ENCODE measurements around the gene AURKA.

Gene AURKA

DNA sequence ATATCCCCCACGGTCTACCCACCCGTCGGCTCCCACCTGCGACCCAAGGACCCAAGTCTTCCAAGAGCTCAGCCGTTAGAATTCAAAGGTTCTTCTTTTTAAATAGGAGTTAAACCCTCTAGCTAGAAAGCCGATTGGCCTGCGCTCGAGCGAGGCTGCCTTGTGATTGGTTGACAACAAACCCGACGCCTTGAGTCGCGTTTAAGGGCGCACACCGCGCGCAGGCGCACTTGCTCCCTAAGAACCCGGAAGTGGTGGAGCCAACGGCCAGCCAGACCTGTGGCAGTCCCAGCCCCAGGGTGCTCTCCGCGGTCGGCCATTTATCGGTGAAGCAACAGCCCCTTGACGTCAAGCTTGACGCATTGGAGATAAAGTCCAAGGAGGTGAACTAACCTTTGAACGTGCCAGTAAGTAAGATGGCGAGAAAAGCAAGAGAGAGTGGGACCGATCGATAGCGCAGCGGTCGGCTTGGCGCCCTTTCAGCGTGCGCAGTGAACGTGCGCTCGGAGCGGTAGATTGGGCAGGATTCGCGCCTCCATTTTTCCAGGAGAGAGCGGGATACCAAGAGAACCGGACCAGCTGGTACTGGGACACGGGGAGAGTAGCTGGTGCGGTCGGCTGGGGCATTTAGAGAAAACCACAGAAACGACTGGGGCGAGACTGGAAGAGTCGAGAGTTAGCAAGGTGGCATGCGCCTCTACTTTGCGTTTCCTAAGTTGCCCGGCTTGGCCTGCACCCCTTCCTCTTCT, at the start of gene AURKA, which contains the start of gene CSTF1:
Gene AURKA (minus strand): TSS at position 84 of the 749 bp plus-strand sequence. CDS start 4,018 bp downstream, outside the sequence.
Gene CSTF1 (plus strand): TSS at position 514 of the 749 bp plus-strand sequence. CDS start 2,908 bp downstream, outside the sequence.
- DNase-seq (ENCODE audit: low read depth, low spot score), result peak; percentile 99

DNA sequence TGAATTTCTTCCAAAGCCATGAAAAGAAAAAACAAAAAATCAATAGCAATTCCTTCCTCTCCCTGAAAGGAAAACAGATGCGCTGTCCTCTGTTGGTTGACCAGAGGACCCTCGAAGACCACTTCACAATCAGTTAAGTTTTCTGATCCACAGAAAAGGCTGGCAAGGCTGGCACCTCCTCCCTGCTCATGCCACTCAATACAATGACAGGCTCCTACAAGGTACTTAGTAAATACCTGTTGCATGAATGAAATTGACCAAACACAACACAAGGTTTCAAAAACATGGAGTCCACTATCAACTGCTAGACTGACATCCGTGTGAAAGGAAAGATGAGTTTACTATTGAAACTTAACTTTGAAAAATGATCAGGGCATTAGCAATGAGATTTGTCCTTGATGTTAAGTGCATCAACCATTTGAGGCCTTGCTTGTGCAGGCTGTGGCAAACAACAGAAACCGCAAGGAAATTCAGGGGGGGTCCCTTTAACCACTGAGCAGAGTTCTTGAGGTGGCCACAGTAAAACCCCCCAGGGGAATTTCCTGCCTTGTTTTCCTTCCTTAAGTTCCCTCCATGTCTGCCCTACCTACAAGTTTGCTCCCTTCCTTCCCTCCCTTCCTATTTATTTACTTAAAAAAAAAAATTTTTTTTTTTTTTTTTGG, 48.5 kb upstream of the AURKA start:
- DNase-seq (ENCODE audit: low read depth, low spot score), result no peak

DNA sequence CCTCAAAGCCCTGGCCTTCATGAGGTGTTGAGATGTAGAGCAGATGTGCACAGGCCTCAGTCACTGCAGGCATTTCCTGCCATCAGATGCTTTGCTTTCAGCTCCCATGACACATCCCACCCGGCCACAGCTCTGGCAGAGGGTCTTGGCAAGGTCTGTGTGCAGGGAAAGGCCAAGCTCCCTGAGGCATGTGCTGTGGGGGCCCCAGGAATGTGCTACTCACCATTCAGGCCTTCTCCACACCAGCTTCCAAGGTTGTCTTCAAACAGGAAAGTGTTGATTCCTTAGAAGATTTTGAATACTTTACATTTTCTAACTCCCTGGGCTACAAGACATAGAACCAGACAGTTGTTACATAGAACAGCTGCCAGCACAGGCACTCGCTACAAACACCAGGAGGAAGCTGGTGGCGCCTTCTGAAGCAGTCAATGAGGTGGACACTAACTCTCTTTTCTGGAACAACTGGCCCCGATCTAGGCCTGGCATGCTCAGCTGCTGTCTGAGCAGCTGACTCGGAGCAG, 47.8 kb upstream of the AURKA start:
- DNase-seq (ENCODE audit: low read depth, low spot score), result peak; percentile 47

DNA sequence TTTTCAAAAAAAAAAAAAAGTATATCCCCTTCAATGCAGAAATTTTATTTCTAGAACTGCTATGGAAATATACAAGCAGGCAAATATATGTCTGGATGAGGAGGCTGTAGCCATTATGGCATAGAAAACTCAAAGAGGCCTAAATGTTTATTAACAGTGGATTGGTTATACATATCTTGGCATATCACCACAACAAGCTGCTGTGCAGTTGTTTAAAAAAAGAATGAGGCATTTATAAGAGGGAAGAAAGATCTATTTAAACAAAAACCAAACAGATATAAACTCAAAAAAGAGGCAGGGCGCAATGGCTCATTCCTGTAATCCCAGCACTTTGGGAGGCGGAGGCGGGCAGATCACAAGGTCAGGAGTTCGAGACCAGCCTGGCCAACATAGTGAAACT, 46.3 kb upstream of the AURKA start:
- DNase-seq (ENCODE audit: low read depth, low spot score), result no peak

DNA sequence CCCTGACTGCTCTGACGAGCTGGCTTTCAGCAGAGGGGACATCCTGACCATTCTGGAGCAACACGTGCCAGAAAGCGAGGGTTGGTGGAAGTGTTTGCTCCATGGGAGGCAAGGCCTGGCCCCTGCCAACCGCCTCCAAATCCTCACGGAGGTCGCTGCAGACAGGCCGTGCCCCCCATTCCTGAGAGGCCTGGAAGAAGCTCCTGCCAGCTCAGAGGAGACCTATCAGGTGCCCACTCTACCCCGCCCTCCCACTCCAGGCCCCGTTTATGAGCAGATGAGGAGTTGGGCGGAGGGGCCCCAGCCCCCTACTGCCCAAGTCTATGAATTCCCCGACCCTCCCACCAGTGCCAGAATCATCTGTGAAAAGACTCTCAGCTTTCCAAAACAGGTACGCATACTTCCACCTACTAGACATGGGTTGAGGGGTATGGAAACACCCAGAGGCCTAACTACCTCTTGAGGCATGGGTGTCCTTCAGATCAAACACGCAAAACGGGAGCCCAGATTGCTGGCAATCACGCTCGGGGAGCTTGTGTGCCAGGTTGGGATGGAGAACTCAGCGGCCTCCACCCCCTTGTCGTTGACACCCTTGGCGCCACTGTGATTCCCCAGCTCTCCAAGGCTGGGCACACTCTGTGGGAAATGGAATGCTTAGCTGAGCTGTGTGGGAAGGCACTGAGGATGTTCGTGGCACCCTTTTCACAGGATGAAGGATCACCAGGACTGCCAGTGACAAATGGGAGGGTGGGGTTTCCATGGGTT, 45.4 kb upstream of the AURKA start:
- no peak for DNase-seq (ENCODE audit: low read depth, low spot score)

DNA sequence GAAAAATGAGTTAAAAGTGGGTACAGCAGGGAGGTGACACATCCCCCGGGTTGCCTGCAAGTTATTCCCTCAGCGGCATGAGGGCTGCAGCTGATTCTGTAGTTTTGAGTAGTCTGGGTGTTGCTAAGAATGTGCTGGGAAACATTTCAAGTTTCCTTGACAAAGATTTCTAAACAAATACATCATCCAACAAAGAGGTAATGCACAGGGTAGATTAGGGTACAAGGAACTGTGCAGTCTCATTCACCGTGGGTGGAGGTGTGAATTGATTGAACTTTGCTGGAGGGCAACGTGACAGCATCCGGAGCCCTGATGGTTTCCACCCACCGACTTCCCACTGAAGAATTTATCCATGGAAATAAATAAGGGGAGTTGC, 41.9 kb upstream of the AURKA start:
- DNase-seq (ENCODE audit: low read depth, low spot score), result no peak

DNA sequence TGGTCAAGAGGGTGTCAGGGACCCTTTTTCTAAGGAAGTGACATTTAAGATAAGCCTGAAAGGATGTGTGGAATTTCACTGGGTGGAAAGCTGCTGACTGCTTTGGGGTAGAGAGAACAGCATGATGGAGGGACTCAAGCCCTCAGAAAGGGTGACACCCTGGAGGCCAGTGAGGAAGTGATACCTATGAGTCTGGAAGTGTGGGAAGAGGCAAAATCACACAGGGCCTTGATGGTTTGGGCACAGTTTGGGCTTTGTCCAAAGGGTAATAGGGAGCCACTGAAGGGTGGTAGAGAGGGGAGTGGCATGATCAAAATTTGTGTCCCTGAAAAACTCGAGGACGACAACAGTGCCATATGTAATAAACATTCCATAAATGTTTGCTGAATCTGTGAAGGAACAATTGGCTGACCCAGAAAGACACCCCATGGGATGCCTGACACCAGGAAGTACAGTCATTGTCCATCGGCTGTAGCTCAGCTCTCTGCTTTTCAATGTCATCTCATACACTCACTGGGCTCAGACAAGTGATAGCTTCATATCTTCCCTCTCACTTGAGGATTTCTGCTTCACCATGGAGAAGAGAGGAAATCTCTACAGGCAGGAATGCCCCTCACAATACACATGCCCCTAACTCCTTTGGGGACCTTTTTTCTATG, 41.3 kb upstream of the AURKA start:
- no peak for DNase-seq (ENCODE audit: low read depth, low spot score)

DNA sequence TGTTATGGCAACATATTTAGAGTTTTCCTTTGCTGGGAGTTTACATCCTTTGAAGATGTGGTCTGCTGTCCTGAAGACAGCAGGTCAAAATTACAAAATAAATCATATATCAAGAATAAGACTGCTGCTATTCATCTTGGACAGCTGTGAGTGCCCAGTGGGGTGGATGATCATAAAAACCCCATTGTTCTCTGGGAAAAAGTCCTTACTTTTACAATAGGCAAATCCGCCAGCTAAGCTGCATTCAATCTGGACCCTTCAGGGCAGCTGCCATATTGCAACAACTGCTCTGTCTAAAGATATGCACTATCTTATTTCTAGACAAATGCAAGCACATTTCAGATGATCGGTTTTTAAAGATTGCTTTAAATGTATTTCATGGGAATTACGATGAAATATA, 39.5 kb upstream of the AURKA start:
- no peak for DNase-seq (ENCODE audit: low read depth, low spot score)

DNA sequence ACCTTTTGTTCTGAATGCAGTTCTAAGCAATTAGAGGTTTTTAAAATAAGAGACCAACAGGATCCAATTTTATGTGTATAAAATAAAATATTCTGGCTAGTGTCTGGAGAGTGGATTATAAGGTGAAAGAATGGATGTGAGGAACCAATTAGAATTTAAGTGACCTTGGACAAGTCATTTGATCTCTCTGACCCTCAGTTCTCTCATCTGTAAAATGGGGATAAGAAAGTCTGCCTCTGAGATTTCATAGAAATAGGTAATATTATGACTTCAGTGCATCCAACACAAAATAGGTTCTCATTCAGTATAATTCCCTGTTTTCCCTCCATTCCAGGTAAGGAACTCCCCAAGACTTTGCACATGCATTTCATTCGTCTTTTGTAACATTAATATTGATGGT, 38.9 kb upstream of the AURKA start:
- DNase-seq (ENCODE audit: low read depth, low spot score), result no peak

DNA sequence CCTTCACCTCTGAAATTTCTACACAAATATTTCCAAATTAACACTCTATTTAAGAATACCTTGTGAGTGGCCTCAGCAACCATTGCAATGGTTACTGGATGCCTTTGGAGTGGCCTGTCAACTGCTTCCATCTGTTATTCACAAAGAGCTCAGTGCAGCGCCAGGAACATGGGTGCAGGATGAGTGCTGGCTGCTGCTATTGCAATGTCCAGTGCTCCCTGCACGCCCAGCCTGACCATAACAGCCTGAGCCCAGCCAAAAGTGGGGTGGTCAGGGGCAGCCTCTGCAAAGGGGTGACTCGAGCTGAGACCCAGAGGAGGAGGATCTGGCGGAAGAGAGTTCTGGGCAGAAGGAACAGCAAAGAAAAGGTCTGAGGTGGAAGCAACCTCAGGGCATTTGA, 38.4 kb upstream of the AURKA start:
- no peak for DNase-seq (ENCODE audit: low read depth, low spot score)

DNA sequence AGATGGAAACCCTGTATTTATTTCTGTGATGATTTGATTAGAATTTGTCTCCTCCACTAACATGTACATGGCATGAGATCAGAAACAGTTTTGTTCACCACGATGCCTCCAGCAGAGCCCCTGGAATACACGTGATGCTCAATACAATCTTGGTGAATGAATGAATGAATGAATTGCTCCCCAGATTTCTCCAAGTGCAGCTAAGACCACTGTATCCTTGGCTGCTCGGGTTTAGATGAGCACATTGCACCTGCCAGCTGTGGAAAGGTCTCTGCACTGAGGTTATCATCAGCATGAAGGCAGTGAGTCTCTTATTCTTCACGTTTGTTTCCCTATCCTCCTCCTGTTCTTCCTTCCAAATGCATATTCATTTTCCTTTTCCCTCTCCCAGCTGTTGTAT, 37.9 kb upstream of the AURKA start:
- DNase-seq (ENCODE audit: low read depth, low spot score), result no peak

DNA sequence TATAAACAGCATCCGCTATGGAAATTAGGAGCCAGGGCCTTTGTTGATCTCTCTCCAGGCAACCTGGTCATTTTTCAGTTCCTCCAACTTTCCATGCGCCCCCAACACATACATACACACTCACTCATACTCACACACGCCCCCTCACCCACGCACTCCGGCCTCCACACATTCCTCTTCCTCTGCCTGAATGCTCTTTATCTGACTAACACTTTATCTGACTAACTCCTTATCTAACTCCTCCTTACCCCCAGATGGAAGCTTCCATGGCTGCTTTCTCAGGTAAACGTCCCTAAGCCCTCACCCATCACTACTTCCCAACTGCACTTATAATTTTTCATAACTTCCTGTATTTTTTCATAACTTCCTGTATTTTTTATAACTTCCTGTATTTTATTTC, 37.5 kb upstream of the AURKA start:
- no peak for DNase-seq (ENCODE audit: low read depth, low spot score)

DNA sequence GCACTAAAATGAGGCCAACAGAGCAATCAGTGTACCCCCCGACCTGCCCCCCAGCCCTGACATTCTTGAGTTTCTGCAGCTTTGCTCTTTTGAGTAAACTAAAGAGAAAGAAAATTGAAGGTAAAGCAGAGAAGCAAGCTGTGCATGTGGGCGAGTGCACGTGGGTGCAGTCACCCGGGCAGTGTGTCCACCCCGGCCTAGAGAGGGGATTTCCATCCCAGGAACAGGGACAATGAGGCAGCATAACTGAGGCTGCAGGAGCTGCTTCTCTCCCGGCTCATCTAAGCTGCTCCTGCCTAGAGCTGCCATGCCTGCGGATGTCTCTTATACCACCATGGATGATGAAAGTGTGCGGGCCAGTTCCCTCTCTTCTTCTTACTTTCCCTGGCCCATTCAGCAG, 36.9 kb upstream of the AURKA start:
- DNase-seq (ENCODE audit: low read depth, low spot score), result no peak

DNA sequence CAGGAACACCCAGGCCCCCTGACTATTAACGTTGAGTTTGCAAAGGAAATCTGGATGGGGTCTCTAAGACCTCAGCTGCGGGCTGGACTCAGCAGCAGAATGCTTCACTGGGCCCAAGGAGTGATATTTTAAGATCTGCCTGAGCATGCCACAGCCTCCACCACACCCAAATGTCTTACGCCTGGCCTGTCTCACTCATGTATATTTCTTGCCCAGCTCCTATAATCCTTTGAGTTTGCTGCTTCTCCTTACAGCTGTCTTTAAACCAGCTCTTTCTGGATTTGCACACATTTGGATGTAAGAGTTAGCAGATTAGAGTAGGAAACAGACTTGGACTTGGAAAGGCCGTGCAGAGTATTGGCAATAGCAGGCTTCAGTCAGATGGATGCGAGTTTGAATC, 36.4 kb upstream of the AURKA start:
- DNase-seq (ENCODE audit: low read depth, low spot score), result no peak

DNA sequence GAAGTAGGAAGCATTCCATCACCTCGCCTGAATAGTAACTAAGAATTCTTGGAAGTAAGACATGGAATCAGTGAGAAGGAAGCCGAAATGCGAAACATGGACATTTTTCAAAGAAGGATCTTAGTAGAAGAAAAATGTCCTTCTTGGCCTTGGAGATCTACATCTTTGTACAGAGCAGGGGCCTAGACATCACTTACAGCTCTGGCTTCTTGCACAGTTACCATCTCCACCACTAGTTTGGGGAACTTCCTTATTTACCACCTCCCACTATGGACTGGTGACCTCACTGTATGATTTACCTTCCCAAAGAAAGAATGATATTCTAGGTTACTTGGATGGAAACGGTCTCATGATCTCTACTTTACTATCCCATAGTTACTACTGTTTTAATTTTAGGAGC, 35.8 kb upstream of the AURKA start:
- no peak for DNase-seq (ENCODE audit: low read depth, low spot score)

DNA sequence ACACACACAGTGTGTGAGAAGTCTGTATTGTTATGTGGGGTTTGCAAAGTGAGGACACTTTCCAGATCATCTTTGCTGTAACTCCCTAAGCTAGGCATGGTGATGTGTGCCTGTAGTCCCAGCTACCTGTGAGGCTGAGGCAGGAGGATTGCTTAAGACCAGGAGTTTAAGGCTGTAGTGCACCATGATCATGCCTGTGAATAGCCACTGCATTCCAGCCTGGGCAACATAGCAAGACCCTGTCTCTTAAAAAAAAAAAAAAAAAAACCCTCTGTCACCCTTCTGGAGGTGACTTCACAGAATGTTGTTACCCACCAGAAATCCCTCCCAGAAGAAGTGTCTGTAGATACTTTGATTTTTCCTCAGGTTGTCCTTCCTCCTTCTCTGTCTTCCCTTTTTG, 34.9 kb upstream of the AURKA start:
- DNase-seq (ENCODE audit: low read depth, low spot score), result no peak

DNA sequence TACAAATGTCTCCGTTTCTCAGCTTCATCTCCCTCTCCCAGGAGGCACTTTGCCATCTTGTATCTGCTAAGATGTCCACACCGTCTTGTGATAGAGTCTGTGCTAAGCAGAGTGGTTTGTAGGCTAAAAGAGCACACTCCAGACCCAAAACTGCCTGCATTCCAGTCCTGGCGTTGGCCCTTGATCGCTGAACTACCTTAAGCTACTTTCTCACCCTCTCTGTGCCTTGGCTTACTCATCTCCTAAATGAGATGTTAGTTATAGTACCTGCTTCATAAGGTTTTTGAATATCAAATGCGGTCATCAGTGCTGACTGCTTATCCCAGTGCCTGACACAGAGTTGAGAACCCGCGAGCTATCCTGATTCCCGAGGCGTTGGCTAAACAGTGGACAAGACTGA, 34.0 kb upstream of the AURKA start:
- DNase-seq (ENCODE audit: low read depth, low spot score), result no peak

DNA sequence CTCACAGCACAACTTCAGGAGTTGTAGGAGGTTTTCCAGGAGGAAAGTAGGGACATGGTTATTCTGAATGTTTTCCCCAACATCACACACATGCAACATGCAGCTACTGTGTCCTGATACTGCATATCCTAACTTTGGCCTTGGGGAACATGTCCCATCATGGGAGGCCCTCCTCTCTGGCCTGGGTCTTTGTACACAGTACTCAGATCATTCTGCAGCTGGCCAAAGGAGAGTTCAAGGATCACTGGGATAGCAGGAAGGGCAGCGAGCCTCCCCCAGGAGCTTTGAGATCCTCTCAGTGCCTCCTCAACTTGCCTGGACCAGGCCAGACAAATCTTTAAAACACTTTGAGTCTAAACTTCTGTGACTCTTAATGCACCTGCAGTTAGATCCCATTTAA, 32.9 kb upstream of the AURKA start:
- no peak for DNase-seq (ENCODE audit: low read depth, low spot score)

DNA sequence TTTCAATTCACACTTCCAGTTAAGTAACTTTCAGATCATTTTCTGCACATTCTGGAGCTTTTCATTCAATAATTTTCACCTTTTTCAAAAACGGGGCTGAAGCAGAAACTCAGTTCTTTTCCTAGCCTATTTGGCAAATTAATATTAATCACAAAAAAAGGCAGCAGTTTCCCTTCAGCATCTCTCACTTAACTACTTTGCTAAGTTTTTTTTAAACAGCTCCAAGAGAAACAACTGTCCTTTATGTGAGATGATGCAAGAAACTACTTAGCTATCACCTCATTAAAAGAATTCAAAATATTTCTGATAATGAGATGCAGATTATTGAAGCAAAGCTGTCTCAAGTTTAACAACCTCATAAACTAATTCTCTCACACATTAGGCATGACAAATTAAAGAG, 31.9 kb upstream of the AURKA start:
- no peak for DNase-seq (ENCODE audit: low read depth, low spot score)

DNA sequence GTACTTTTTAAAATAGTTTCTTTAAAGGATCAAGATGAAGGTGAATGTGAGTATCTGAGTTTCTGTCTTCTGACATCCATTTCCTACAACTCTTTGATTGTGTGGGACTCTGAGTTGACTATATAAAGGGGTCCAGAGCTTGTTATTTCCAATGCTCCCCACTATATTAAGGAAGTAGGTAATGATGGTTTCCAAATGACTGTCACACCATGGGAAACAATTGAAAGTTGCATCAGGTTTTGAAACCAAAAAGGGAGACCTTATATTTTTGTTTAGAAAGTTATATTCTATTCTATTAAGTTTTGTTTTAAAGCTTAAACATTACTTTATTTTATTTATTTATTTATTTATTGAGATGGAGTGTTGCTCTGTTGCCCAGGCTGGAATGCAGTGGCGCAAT, 31.2 kb upstream of the AURKA start:
- no peak for DNase-seq (ENCODE audit: low read depth, low spot score)

DNA sequence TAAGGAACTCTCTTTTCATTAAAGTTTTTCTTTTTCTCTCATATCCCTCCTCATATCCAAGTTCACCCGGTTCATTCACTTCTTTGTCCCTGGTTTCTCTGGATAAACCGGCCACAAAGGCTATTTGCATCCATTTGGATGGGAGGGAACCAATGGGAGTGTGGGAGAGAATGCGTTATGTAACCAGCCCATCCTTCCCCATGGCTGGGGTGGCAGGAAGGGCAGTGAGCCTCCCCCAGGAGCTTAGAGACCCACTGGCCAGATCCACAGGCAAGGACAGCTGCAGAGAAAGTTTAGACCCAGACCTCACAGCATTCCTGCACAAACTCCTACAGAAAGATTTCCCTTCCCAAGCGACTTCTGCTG, 30.8 kb upstream of the AURKA start:
- DNase-seq (ENCODE audit: low read depth, low spot score), result peak; percentile 74
